ENCODE data around the gene AOPEP.

- TF ChIP-seq POLR2AphosphoS5 (IDR thresholded peaks at IDR 0.05): no peak
- TF ChIP-seq CTCF (IDR thresholded peaks at IDR 0.05): no peak
- no peak for TF ChIP-seq POLR2A (IDR thresholded peaks at IDR 0.05; ENCODE audit: low read depth)
These were observed 183.6 kb downstream of the AOPEP start for GRCh38 chr9:94909965-94910730.

Measured in esophagus muscularis mucosa (tissue), 3 donors.